HepG2 (cell line): ENCODE measurements around the gene ADGRG4. TPM values are rescaled to one million over a fixed set of nuclear protein-coding genes. Genes with fewer than 3 reads are reported as not detected.

Experiments used
- ATAC-seq: fragments of 200-7000 bp; cut with Tn5 transposase; 3 replicates; pipeline ENCODE4 v1.9.1; 2020; ENCODE audit warnings: mild to moderate bottlenecking, moderate library complexity
- BruUV-seq: library from RNA; stranded (reverse); fragments of 400-500 nt; replicated peaks from 2 replicates; lab custom pipeline; 2021; lab: Mats Ljungman, UMichigan
- CTCF ChIA-PET: fragments of 300-600 bp; formaldehyde crosslinking; extraction: SDS; loops from one replicate; lab custom pipeline; 2021; ENCODE audit warnings: low total read pairs, inconsistent platforms, low intra/inter-chr PET ratio; lab: Yijun Ruan, JAX
- POLR2A ChIA-PET: fragments of 350-600 bp; sonication (Branson Sonifier 250); formaldehyde crosslinking; loops from one replicate; lab custom pipeline; 2020; ENCODE audit warnings: antibody characterized with exemption, inconsistent platforms; lab: Yijun Ruan, JAX
- DNase-seq: peaks from one replicate; pipeline ENCODE4 v3.0.0-alpha.2; 2015; ENCODE audit warnings: low spot score
- FAIRE-seq: peaks from 3 replicates; lab custom pipeline; 2011; peaks lifted over from hg19 to GRCh38; lab: Jason Lieb, UNC
- H2AFZ ChIP-seq: one replicate; pipeline ENCODE4 v1.6.1; 2011; ENCODE audit warnings: low read length, inconsistent platforms
- H3K27ac ChIP-seq: fragments of 300-600 bp; 3 replicates; pipeline ENCODE4 v1.8.0; 2011; ENCODE audit warnings: mixed run types, mild to moderate bottlenecking, mixed read lengths, low read length, inconsistent platforms; ENCODE audit not compliant: insufficient read depth; ENCODE audit errors: extremely low read length
- H3K27me3 ChIP-seq, 2 experiments: fragments of 200-600 bp in 1 of 2; 2 replicates in 1 of 2; 3 replicates in 1 of 2; pipeline versions ENCODE4 v1.6.0 to v1.8.0; 2011; ENCODE audit warnings: low read length in 2 of 2, mild to moderate bottlenecking in 2 of 2, moderate library complexity in 2 of 2, inconsistent platforms in 1 of 2; ENCODE audit not compliant: insufficient read depth in 2 of 2, control insufficient read depth in 1 of 2
- H3K36me3 ChIP-seq, 2 experiments: fragments of 200-600 bp in 1 of 2; replicated peaks in 1 of 2; 2 replicates in 1 of 2; 3 replicates in 1 of 2; pipeline versions ENCODE4 v1.5.1 to v1.8.0; 2011; ENCODE audit warnings: low read length in 2 of 2, inconsistent platforms in 1 of 2; ENCODE audit not compliant: insufficient read depth in 2 of 2, control insufficient read depth in 1 of 2
- H3K4me1 ChIP-seq: 2 replicates; pipeline ENCODE4 v1.5.1; 2012; ENCODE audit warnings: low read length, inconsistent platforms; ENCODE audit not compliant: insufficient read depth
- H3K4me2 ChIP-seq: 2 replicates; pipeline ENCODE4 v1.6.0; 2011; ENCODE audit warnings: low read depth, low read length, inconsistent platforms
- H3K4me3 ChIP-seq, 3 experiments: fragments of 200-600 bp in 1 of 3; sonication (generic), shearing (Covaris generic) in 1 of 3; replicated peaks in 1 of 3; 2 replicates each; pipeline ENCODE4 v1.5.1; 2011 to 2016; ENCODE audit warnings: low read length in 3 of 3, inconsistent platforms in 2 of 3, low read depth in 2 of 3, mild to moderate bottlenecking in 2 of 3, control low read depth in 1 of 3, mixed read lengths in 1 of 3; ENCODE audit not compliant: insufficient read depth in 1 of 3
- H3K79me2 ChIP-seq: one replicate; pipeline ENCODE4 v1.6.1; 2011; ENCODE audit warnings: low read length, inconsistent platforms; ENCODE audit not compliant: insufficient read depth
- H3K9ac ChIP-seq: 2 replicates; pipeline ENCODE4 v1.6.0; 2011; ENCODE audit warnings: mild to moderate bottlenecking, low read depth, low read length, inconsistent platforms; ENCODE audit not compliant: insufficient read depth
- H3K9me3 ChIP-seq: 2 replicates; pipeline ENCODE4 v1.5.1; 2012; ENCODE audit warnings: mild to moderate bottlenecking, low read length
- H4K20me1 ChIP-seq: 2 replicates; pipeline ENCODE4 v1.6.0; 2011; ENCODE audit warnings: inconsistent platforms, mild to moderate bottlenecking, low read length, moderate library complexity; ENCODE audit not compliant: insufficient read depth
- BHLHE40 ChIP-seq: IDR thresholded peaks from 2 replicates; pipeline ENCODE4 v1.6.1; 2011; ENCODE audit warnings: low read length, improper control_type of control experiment
- ELF4 ChIP-seq: sonication (generic); formaldehyde crosslinking; IDR thresholded peaks from 2 replicates; pipeline ENCODE4 v1.5.0; 2020; ENCODE audit warnings: missing genetic modification reagents, mild to moderate bottlenecking, moderate library complexity, borderline replicate concordance
- FOXA1 ChIP-seq, 2 experiments: fragments of 450-650 bp in 1 of 2; sonication (generic) in 1 of 2; formaldehyde crosslinking in 1 of 2; IDR thresholded peaks; 2 replicates each; pipeline versions ENCODE4 v1.4.0 to v1.6.1; 2016 to 2020; ENCODE audit warnings: missing genetic modification reagents in 1 of 2
- FOXO1 ChIP-seq: sonication (generic); formaldehyde crosslinking; IDR thresholded peaks from 2 replicates; pipeline ENCODE4 v1.4.0; 2020; ENCODE audit warnings: missing genetic modification reagents
- KAT7 ChIP-seq: IDR thresholded peaks from 2 replicates; pipeline ENCODE4 v1.6.1; 2018; ENCODE audit warnings: borderline replicate concordance, missing compliant biosample characterization
- RBFOX2 ChIP-seq: fragments of 200-400 bp; formaldehyde crosslinking; IDR thresholded peaks from 2 replicates; pipeline ENCODE4 v1.6.1; 2017; ENCODE audit warnings: low read depth, mild to moderate bottlenecking, low read length
- ZNF484 ChIP-seq: sonication (generic); formaldehyde crosslinking; IDR thresholded peaks from 2 replicates; pipeline ENCODE4 v1.5.1; 2020; ENCODE audit warnings: mild to moderate bottlenecking, low read depth, missing genetic modification reagents, borderline replicate concordance
- ZNF816 ChIP-seq: sonication (generic); formaldehyde crosslinking; IDR thresholded peaks from 2 replicates; pipeline ENCODE4 v1.8.0; 2022; ENCODE audit warnings: missing genetic modification reagents, mild to moderate bottlenecking, borderline replicate concordance
- ZSCAN12 ChIP-seq: sonication (generic); formaldehyde crosslinking; IDR thresholded peaks from 2 replicates; pipeline ENCODE4 v1.9.0; 2021; ENCODE audit warnings: mild to moderate bottlenecking, missing genetic modification reagents
- WGBS: methylation state at CpG from one replicate; pipeline ENCODE4 v1.1.6; 2017; ENCODE audit warnings: low lambda C conversion rate; 5-methylcytosine and 5-hydroxymethylcytosine counted together
- in situ Hi-C: cut with HindIII; loops from 2 replicates; pipeline ENCODE4 v1.10.0; 2017; ENCODE audit warnings: low pct_unique_long_range_greater_than_20kb; ENCODE audit not compliant: extremely low pct_ligation_motif_present
- intact Hi-C: fragments of 100-400 bp; cut with micrococcal nuclease; formaldehyde crosslinking; loops from one replicate; pipeline ENCODE4 v1.10.0; 2022; ENCODE audit not compliant: unreplicated experiment
- polyA plus RNA-seq, 8 experiments: library from polyadenylated mRNA; depleted of rRNA in 3 of 8; stranded (reverse) in 7 of 8; unstranded in 1 of 8; fragments of >200 nt; fragmentation: Illumina TruSeq in 4 of 8; extraction: Trizol in 4 of 8; gene quantifications; 2 replicates each; pipeline versions ENCODE4 v1.2.1 to v1.2.3, GENCODE V29; 2011 to 2016; ENCODE audit warnings: low read depth in 4 of 8, missing spikeins in 1 of 8, mixed read lengths in 1 of 8; ENCODE audit not compliant: insufficient read depth in 1 of 8
- total RNA-seq, 5 experiments: library from RNA; depleted of rRNA; stranded (reverse); fragments of >200 nt; fragmentation: Illumina TruSeq; extraction: Trizol; gene quantifications; 2 replicates each; pipeline ENCODE4 v1.2.3, GENCODE V29; 2016; ENCODE audit warnings: low read depth in 1 of 5
- TF ChIP-seq, protein P1 (sequence below): sonication (generic); formaldehyde crosslinking; IDR thresholded peaks from 2 replicates; pipeline ENCODE4 v1.5.1; 2020; ENCODE audit warnings: mild to moderate bottlenecking, missing genetic modification reagents, moderate library complexity
- TF ChIP-seq, protein P2 (sequence below): sonication (generic); formaldehyde crosslinking; IDR thresholded peaks from 2 replicates; pipeline ENCODE4 v1.4.0; 2020; ENCODE audit warnings: mild to moderate bottlenecking, missing genetic modification reagents
- TF ChIP-seq, protein P3 (sequence below): sonication (generic); formaldehyde crosslinking; IDR thresholded peaks from 2 replicates; pipeline ENCODE4 v1.9.0; 2022; ENCODE audit warnings: missing genetic modification reagents, mild to moderate bottlenecking, borderline replicate concordance
- TF ChIP-seq, protein P4 (sequence below): sonication (generic); formaldehyde crosslinking; IDR thresholded peaks from 2 replicates; pipeline ENCODE4 v1.4.0; 2020; ENCODE audit warnings: missing genetic modification reagents; ENCODE audit errors: not compliant biosample characterization

Gene ADGRG4
- total and polyA plus RNA-seq, 2 of the 13 experiments (the other 11 are each of a cell fraction or from before 2014, with no cell fraction given): not detected

DNA sequence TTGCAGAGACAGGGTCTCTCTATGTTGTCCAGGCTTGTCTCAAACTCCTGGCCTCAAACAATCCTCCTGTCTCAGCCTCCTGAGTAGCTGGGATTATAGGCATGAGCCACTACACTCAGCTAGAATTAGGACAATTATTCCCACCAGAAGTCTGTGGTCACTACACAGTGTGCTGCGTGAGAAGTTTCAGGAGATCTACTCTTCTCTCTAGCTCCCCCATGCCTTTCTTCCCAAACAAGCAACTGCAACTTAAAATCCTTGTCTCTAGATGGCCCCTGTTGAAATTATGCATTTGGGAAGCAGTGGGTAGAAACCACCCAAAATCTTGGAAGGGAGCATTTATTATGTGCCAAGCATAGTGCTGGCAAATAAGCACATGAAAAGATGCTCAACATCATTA, 28.4 kb upstream of the ADGRG4 start:
- H2AFZ ChIP-seq: no peak overlapping the region
- H3K9ac ChIP-seq: no peak overlapping the region
- no peaks in the 10 kb centered on the region for H4K20me1 ChIP-seq
- H3K36me3 ChIP-seq: no peaks in the 10 kb centered on the region
- DNase-seq (no peak), FAIRE-seq (no peak), ATAC-seq (no peak)
- H3K9me3 ChIP-seq: no peaks in the 10 kb centered on the region
- intact Hi-C loops (no loop called here), in situ Hi-C loops (no loop called here)
- ChIA-PET CTCF (no interaction called here), POLR2A (no interaction called here)
- no peak overlapping the region for H3K4me2 ChIP-seq
- no peaks in the 10 kb centered on the region for H3K4me1 ChIP-seq
- no CpG with 5 or more reads among the region's 1 CpG for WGBS
- no peaks in the 10 kb centered on the region for H3K79me2 ChIP-seq
- no TSS peak for BruUV-seq
- H3K4me3 ChIP-seq: no peak overlapping the region
- no peaks in the 10 kb centered on the region for H3K27me3 ChIP-seq
- H3K27ac ChIP-seq: no peak overlapping the region
- no peak for TF ChIP-seq FOXA1 (IDR thresholded peaks at IDR 0.05)
- TF ChIP-seq FOXA1 (CRISPR knock-in tag; IDR thresholded peaks at IDR 0.05): no peak
- TF ChIP-seq, protein P1, sequence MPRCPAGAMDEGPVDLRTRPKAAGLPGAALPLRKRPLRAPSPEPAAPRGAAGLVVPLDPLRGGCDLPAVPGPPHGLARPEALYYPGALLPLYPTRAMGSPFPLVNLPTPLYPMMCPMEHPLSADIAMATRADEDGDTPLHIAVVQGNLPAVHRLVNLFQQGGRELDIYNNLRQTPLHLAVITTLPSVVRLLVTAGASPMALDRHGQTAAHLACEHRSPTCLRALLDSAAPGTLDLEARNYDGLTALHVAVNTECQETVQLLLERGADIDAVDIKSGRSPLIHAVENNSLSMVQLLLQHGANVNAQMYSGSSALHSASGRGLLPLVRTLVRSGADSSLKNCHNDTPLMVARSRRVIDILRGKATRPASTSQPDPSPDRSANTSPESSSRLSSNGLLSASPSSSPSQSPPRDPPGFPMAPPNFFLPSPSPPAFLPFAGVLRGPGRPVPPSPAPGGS (CRISPR knock-in tag): no peak
- TF ChIP-seq KAT7 (CRISPR knock-in tag): no peak
- TF ChIP-seq, protein P2, sequence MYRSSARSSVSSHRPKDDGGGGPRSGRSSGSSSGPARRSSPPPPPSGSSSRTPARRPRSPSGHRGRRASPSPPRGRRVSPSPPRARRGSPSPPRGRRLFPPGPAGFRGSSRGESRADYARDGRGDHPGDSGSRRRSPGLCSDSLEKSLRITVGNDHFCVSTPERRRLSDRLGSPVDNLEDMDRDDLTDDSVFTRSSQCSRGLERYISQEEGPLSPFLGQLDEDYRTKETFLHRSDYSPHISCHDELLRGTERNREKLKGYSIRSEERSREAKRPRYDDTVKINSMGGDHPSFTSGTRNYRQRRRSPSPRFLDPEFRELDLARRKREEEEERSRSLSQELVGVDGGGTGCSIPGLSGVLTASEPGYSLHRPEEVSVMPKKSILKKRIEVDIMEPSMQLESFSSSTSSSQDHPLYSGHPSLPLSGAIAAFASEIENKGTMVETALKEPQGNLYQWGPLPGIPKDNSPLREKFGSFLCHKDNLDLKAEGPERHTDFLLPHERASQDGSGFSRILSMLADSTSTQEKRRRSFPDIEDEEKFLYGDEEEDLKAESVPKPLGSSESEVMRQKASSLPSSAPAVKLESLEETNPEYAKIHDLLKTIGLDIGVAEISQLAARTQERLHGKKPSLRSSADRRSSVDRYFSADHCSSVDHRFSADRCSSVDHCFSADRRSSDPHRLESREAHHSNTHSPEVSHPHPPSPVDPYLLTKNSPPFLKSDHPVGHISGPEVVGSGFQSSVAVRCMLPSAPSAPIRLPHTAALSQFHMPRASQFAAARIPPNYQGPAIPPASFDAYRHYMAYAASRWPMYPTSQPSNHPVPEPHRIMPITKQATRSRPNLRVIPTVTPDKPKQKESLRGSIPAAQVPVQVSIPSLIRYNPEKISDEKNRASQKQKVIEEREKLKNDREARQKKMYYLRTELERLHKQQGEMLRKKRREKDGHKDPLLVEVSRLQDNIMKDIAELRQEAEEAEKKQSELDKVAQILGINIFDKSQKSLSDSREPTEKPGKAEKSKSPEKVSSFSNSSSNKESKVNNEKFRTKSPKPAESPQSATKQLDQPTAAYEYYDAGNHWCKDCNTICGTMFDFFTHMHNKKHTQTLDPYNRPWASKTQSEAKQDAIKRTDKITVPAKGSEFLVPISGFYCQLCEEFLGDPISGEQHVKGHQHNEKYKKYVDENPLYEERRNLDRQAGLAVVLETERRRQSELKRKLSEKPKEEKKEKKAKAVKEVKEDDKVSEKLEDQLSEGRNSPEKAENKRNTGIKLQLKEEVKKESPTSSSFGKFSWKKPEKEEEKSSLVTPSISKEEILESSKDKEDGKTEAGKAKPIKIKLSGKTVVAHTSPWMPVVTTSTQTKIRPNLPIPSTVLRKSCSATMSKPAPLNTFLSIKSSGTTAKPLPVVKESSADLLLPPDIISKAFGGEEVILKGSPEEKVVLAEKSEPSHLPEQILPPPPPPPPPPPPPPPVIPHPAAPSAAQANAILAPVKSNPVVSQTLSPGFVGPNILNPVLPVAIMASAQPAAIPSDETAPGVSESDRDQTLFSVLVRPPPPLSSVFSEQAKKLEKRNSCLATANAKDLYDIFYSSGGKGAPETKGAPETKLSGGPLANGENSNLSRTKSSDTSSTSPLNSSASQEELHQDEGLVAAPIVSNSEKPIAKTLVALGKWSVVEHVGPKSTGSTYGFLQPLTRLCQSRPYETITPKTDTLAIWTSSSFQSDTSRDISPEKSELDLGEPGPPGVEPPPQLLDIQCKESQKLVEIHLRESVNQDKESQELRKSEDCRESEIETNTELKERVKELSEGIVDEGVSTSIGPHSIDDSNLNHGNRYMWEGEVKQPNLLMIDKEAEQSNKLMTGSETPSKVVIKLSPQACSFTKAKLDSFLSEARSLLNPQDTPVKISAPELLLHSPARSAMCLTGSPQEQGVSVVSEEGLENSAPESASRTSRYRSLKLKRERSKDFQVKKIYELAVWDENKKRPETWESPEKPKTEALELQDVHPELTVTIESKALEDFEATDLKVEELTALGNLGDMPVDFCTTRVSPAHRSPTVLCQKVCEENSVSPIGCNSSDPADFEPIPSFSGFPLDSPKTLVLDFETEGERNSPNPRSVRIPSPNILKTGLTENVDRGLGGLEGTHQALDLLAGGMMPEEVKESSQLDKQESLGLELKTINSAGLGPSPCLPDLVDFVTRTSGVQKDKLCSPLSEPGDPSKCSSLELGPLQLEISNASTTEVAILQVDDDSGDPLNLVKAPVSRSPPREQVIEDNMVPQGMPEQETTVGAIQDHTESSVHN (CRISPR knock-in tag): no peak
- no peak for TF ChIP-seq RBFOX2
- no peak for TF ChIP-seq ELF4 (CRISPR knock-in tag)
- no peak for TF ChIP-seq ZNF484 (CRISPR knock-in tag)
- no peak for TF ChIP-seq ZSCAN12 (CRISPR knock-in tag)
- TF ChIP-seq, protein P3, sequence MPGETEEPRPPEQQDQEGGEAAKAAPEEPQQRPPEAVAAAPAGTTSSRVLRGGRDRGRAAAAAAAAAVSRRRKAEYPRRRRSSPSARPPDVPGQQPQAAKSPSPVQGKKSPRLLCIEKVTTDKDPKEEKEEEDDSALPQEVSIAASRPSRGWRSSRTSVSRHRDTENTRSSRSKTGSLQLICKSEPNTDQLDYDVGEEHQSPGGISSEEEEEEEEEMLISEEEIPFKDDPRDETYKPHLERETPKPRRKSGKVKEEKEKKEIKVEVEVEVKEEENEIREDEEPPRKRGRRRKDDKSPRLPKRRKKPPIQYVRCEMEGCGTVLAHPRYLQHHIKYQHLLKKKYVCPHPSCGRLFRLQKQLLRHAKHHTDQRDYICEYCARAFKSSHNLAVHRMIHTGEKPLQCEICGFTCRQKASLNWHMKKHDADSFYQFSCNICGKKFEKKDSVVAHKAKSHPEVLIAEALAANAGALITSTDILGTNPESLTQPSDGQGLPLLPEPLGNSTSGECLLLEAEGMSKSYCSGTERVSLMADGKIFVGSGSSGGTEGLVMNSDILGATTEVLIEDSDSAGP (CRISPR knock-in tag): no peak
- TF ChIP-seq FOXO1 (CRISPR knock-in tag): no peak
- TF ChIP-seq, protein P4, sequence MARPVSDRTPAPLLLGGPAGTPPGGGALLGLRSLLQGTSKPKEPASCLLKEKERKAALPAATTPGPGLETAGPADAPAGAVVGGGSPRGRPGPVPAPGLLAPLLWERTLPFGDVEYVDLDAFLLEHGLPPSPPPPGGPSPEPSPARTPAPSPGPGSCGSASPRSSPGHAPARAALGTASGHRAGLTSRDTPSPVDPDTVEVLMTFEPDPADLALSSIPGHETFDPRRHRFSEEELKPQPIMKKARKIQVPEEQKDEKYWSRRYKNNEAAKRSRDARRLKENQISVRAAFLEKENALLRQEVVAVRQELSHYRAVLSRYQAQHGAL: no peak
- no peak for TF ChIP-seq BHLHE40
- TF ChIP-seq ZNF816 (CRISPR knock-in tag): no peak
